ENCODE results near the gene CYSTM1. TPM values are rescaled to one million over a fixed set of nuclear protein-coding genes. Genes with fewer than 3 reads are reported as not detected.

The CYSTM1 gene
- total and polyA plus RNA-seq, 2 donors (not counting 1 experiment from before 2014, with no cell fraction given) = 6.2 to 17.0 TPM

DNA sequence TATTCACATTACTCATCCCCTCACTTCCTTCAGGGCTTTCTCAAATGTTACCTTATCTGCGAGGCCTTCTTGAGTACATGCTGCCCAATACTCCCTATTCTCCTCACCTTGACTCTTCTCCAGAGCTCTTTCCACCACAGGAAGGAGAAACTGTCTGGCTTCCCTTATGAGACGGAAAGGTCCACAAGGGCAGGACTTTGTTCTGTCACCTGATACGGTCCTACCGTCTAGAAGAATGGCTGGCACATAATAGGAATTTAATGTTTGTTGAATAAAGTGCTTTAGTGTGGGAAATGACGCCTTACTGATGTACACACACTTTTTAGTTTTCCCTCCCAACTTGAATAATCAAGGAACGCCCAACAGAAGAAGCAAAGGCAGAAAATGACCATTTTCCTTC is 75.4 kb downstream of the CYSTM1 start:
- no peak overlapping the region for H3K9ac ChIP-seq (ENCODE audit: low read length)
- H3K9me3 ChIP-seq (ENCODE audit: control extremely low read depth in 1 of 3, control insufficient read depth in 2 of 3, insufficient read depth in 1 of 3, low read length in 2 of 3) = no peaks in the 10 kb centered on the region
- Mint-ChIP-seq H3K9me3 (ENCODE audit: insufficient read depth) (no peaks in the 10 kb centered on the region), H3K27me3 (no peaks in the 10 kb centered on the region), H3K4me3 (no peak overlapping the region), H3K4me1 (peaks cover 36% of the 10 kb centered on the region), H3K27ac (no peak overlapping the region)
- ATAC-seq (ENCODE audit: low read depth) (no peak), DNase-seq (no peak)
- no peak overlapping the region for H3K4me2 ChIP-seq (replicated peaks; ENCODE audit: low read depth, low read length, poor library complexity, severe bottlenecking)
- WGBS (ENCODE audit: insufficient coverage) = 100% methylated on average over 2 of the region's 6 CpGs
- ChIA-PET POLR2A (no interaction called here), CTCF (interaction anchor here (1.3 to 24.1 kb wide), 2 partner anchors 10 to 98 kb away, joined by 6 to 594 read pairs; partner anchors contain the start of gene HBEGF)
- H3K27ac ChIP-seq (ENCODE audit: low read length in 2 of 2) = no peak overlapping the region
- H3K27me3 ChIP-seq (replicated peaks in 1 of 4; ENCODE audit: control extremely low read depth in 1 of 4, control insufficient read depth in 3 of 4, insufficient read depth in 4 of 4, low read length in 3 of 4) = no peaks in the 10 kb centered on the region
- no peak overlapping the region for H2AFZ ChIP-seq (ENCODE audit: insufficient read depth, low read depth, low read length, poor library complexity, severe bottlenecking)
- H3K36me3 ChIP-seq (replicated peaks in 1 of 2; ENCODE audit: control extremely low read depth in 1 of 2, control insufficient read depth in 1 of 2, extremely low read depth in 1 of 2, insufficient read depth in 2 of 2, low read length in 1 of 2) = peaks cover 0 to 16% of the 10 kb centered on the region in 2 experiments
- peaks cover 14% of the 10 kb centered on the region for H3K79me2 ChIP-seq (ENCODE audit: control insufficient read depth, insufficient read depth, low read length)
- H3K4me3 ChIP-seq (ENCODE audit: control extremely low read depth in 1 of 5, extremely low read depth in 1 of 5, insufficient read depth in 1 of 5, low read depth in 2 of 5, low read length in 4 of 5) = no peak overlapping the region
- TF ChIP-seq, protein P1, sequence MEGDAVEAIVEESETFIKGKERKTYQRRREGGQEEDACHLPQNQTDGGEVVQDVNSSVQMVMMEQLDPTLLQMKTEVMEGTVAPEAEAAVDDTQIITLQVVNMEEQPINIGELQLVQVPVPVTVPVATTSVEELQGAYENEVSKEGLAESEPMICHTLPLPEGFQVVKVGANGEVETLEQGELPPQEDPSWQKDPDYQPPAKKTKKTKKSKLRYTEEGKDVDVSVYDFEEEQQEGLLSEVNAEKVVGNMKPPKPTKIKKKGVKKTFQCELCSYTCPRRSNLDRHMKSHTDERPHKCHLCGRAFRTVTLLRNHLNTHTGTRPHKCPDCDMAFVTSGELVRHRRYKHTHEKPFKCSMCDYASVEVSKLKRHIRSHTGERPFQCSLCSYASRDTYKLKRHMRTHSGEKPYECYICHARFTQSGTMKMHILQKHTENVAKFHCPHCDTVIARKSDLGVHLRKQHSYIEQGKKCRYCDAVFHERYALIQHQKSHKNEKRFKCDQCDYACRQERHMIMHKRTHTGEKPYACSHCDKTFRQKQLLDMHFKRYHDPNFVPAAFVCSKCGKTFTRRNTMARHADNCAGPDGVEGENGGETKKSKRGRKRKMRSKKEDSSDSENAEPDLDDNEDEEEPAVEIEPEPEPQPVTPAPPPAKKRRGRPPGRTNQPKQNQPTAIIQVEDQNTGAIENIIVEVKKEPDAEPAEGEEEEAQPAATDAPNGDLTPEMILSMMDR (IDR thresholded peaks at IDR 0.05) = no peak
- TF ChIP-seq EZH2 (IDR thresholded peaks at IDR 0.05; ENCODE audit: borderline replicate concordance, insufficient read depth, low read depth, low read length, poor library complexity, severe bottlenecking) = no peak
- intact Hi-C loops (cut with micrococcal nuclease) = no loop called here
- peaks cover 15% of the 10 kb centered on the region for H4K20me1 ChIP-seq (ENCODE audit: control insufficient read depth, insufficient read depth, low read length, poor library complexity, severe bottlenecking)
- peaks cover 20 to 31% of the 10 kb centered on the region in 2 donors for H3K4me1 ChIP-seq (ENCODE audit: control insufficient read depth in 2 of 2, insufficient read depth in 2 of 2, low read length in 2 of 2)

DNA sequence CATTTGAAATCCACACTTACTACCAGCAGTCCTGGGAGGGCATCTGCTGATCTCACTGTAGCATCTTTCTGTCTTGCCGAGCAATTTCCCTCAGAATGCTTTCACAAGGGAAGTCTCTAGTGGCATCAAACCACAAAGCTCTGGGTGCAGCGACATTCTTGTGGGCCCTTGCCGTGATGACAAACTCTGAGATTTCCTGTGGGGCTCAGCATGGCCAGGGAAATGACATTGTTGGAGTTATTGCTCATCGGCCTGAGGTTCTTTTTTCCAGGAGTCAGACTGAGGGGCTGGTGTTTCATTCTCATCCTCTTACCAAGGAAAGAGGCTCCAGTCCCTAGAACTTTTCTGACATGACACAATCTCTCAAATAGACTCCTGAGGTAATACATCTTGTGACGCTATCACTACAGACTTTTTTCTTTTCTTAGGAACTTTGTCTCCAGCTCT is 76.6 kb downstream of the CYSTM1 start:
- peak; percentile 47 for ATAC-seq (ENCODE audit: low read depth)
- Mint-ChIP-seq H3K4me1 (peaks cover 31% of the 10 kb centered on the region), H3K4me3 (no peak overlapping the region), H3K27ac (peak overlapping the region; percentile 51), H3K9me3 (ENCODE audit: insufficient read depth) (no peaks in the 10 kb centered on the region), H3K27me3 (no peaks in the 10 kb centered on the region)
- Histone ChIP-seq H3K36me3 (replicated peaks in 1 of 2; ENCODE audit: control extremely low read depth in 1 of 2, control insufficient read depth in 1 of 2, extremely low read depth in 1 of 2, insufficient read depth in 2 of 2, low read length in 1 of 2) (peaks cover 0 to 13% of the 10 kb centered on the region in 2 experiments), H3K27ac (ENCODE audit: low read length in 2 of 2) (peak overlapping the region in 1 of 2 donors; percentile 35), H2AFZ (ENCODE audit: insufficient read depth, low read depth, low read length, poor library complexity, severe bottlenecking) (no peak overlapping the region), H3K9ac (ENCODE audit: low read length) (peak overlapping the region; percentile 1), H3K79me2 (ENCODE audit: control insufficient read depth, insufficient read depth, low read length) (peaks cover 26% of the 10 kb centered on the region), H3K4me3 (ENCODE audit: control extremely low read depth in 1 of 5, extremely low read depth in 1 of 5, insufficient read depth in 1 of 5, low read depth in 2 of 5, low read length in 4 of 5) (no peak overlapping the region), H3K4me2 (replicated peaks; ENCODE audit: low read depth, low read length, poor library complexity, severe bottlenecking) (peak overlapping the region; percentile 31), H4K20me1 (ENCODE audit: control insufficient read depth, insufficient read depth, low read length, poor library complexity, severe bottlenecking) (peaks cover 24% of the 10 kb centered on the region), H3K9me3 (ENCODE audit: control extremely low read depth in 1 of 3, control insufficient read depth in 2 of 3, insufficient read depth in 1 of 3, low read length in 2 of 3) (no peaks in the 10 kb centered on the region), H3K27me3 (replicated peaks in 1 of 4; ENCODE audit: control extremely low read depth in 1 of 4, control insufficient read depth in 3 of 4, insufficient read depth in 4 of 4, low read length in 3 of 4) (no peaks in the 10 kb centered on the region), H3K4me1 (ENCODE audit: control insufficient read depth in 2 of 2, insufficient read depth in 2 of 2, low read length in 2 of 2) (peaks cover 19 to 27% of the 10 kb centered on the region in 2 donors)
- ChIA-PET CTCF (interaction anchor here (1.3 to 24.1 kb wide), 3 partner anchors 11 to 96 kb away, joined by 6 to 594 read pairs (median 6); partner anchors contain the start of gene HBEGF), POLR2A (interaction anchor here (0.6 kb wide), 2 partner anchors 15 to 299 kb away, joined by 4 to 5 read pairs; no protein-coding TSS in a partner anchor)
- 0% methylated on average over 3 of the region's 5 CpGs for WGBS (ENCODE audit: insufficient coverage)
- DNase-seq = peak; percentile 58
- intact Hi-C loops (cut with micrococcal nuclease) = no loop called here
- TF ChIP-seq, protein P1 (IDR thresholded peaks at IDR 0.05) = no peak
- no peak for TF ChIP-seq EZH2 (IDR thresholded peaks at IDR 0.05; ENCODE audit: borderline replicate concordance, insufficient read depth, low read depth, low read length, poor library complexity, severe bottlenecking)

Measured in B cell (primary cell).